ENCODE data around the gene PJA1.

DNA sequence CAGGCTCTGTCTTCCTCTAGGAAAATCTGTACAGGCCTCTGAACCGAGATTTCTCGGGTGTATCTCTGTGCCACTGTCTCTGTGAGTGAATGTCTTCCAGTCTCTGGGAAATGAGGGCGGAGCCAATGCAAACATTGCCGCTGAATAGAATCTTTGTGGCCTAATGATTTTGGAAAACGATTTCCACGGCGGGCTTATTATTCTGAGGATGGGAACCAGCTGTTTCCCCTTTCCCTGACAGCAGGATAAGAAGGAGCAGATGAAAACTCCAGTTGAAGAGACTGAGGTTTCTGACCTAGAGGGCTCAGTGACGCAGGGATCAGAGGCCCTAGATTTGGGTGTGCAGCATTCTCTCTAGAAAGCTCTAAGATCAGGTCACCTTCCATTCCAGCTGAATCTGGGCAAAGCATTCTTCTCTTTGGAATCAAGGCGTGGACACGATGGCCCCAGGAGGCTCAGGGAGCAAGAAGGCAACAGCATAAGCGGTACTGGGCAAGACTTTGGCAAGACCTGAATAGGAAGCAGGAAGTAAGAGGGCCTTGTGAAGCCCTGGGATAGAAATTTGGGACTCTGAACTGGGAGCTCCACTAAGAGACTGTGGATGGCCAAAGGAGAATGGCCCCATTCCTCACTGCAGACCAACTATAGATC is 47.3 kb downstream of the PJA1 start:
- TF ChIP-seq, protein P1, sequence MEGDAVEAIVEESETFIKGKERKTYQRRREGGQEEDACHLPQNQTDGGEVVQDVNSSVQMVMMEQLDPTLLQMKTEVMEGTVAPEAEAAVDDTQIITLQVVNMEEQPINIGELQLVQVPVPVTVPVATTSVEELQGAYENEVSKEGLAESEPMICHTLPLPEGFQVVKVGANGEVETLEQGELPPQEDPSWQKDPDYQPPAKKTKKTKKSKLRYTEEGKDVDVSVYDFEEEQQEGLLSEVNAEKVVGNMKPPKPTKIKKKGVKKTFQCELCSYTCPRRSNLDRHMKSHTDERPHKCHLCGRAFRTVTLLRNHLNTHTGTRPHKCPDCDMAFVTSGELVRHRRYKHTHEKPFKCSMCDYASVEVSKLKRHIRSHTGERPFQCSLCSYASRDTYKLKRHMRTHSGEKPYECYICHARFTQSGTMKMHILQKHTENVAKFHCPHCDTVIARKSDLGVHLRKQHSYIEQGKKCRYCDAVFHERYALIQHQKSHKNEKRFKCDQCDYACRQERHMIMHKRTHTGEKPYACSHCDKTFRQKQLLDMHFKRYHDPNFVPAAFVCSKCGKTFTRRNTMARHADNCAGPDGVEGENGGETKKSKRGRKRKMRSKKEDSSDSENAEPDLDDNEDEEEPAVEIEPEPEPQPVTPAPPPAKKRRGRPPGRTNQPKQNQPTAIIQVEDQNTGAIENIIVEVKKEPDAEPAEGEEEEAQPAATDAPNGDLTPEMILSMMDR (conservative IDR thresholded peaks at IDR 0.05; ENCODE audit: low read length) = no peak
- TF ChIP-seq EZH2phosphoT487 (IDR thresholded peaks at IDR 0.05; ENCODE audit: borderline replicate concordance) = no peak

All from Loucy (cell line).